Measurements from ENCODE around the gene PPP2R1B.
"Not testable (repeated sequence)": the region's sequence is repeated elsewhere in the genome, so short reads cannot be mapped to it uniquely, and the experiment has no call there.

PPP2R1B gene

DNA sequence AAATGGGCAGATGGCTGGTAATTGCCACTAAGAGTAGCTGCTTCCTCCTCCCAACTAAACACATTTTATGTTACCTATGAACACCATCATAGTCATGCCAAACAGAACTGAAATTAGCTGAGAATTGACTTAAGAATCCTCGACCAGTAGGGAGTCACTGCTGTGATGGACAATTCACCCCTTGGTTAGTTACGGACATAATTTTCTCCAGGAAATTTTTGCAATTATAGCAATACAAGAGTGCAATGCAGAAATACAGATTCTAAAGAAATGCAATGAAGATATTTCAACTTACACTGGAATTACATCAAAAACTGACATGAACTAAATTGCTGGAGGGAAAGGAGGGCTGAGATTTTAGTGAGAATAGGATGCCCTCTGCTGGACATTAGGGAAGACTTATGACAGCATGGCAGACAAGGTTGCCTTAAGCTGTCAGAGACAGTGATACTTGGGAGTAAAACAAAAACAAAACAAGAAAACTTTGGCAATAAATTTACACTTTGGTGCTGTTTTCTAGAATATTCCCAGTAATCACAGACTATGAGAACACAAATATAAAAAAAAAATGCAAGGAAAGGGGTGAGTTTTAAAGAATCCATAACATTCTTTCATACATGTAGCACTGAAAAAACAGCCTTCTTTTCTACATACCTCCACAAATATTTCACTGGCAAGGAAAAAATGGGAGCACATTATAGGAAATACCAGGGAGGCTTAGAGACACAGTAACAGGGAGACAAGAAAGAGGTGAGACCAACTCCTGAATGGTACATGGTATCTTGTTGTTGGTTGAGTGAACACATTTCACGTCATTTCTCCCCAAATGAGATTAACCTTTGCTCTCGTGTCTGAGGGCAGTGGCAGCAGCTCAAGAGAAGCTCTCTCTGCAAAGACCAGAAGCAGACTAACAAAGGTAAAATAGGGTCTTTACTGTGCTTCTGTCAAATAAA lies 11.2 kb upstream of the PPP2R1B start:
- H3K9ac ChIP-seq: no peak overlapping the region
- no peak overlapping the region for H3K4me2 ChIP-seq
- no peak overlapping the region for H3K4me3 ChIP-seq (IDR thresholded peaks at IDR 0.05; ENCODE audit: insufficient read depth, low read depth, low read length)

DNA sequence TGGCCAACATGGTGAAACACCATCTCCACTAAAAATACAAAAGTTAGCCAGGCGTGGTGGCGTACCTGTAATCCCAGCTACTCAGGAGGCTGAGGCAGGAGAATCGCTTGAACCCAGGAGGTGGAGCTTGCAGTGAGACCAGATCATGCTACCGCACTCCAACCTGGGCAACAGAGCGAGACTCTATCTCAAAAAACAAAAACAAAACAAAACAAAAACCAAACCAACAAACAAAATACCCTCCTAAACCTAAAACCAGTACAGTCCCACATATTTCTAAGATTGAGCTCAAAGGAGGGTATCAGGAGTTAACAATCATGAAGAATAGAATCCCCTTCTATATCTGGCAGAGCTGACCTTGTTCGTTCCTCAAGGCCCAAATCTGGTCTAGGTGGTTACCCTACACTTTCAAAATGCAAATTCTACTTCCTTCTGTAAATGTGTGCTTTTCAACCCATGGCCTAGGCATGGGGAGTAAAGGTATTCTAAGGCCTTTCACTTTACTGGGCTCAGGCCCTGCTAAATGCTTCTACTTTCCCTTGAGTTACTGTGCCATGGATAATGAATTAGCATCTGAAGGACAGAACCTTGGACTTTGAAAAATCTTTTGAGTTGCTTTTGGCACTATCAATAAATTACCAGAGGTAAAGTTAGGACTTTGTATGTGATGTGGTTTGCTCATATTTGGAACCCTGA lies 10.4 kb upstream of the PPP2R1B start:
- no peak overlapping the region for H3K9ac ChIP-seq
- TF ChIP-seq, protein P1, sequence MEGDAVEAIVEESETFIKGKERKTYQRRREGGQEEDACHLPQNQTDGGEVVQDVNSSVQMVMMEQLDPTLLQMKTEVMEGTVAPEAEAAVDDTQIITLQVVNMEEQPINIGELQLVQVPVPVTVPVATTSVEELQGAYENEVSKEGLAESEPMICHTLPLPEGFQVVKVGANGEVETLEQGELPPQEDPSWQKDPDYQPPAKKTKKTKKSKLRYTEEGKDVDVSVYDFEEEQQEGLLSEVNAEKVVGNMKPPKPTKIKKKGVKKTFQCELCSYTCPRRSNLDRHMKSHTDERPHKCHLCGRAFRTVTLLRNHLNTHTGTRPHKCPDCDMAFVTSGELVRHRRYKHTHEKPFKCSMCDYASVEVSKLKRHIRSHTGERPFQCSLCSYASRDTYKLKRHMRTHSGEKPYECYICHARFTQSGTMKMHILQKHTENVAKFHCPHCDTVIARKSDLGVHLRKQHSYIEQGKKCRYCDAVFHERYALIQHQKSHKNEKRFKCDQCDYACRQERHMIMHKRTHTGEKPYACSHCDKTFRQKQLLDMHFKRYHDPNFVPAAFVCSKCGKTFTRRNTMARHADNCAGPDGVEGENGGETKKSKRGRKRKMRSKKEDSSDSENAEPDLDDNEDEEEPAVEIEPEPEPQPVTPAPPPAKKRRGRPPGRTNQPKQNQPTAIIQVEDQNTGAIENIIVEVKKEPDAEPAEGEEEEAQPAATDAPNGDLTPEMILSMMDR (conservative IDR thresholded peaks at IDR 0.05; ENCODE audit: low read depth, low read length): no peak

More for the DNA sequence above, 11.2 kb upstream of the PPP2R1B start:
- Histone ChIP-seq H3K27me3 (ENCODE audit: insufficient read depth, low read depth) (no peaks in the 10 kb centered on the region), H2AFZ (ENCODE audit: low read depth) (no peak overlapping the region), H3K79me2 (ENCODE audit: insufficient read depth, low read depth) (no peaks in the 10 kb centered on the region), H4K20me1 (ENCODE audit: insufficient read depth) (no peaks in the 10 kb centered on the region), H3K27ac (no peak overlapping the region), H3K4me1 (ENCODE audit: low read depth, poor library complexity, severe bottlenecking) (peaks cover 13% of the 10 kb centered on the region), H3K36me3 (ENCODE audit: insufficient read depth) (no peaks in the 10 kb centered on the region)
- TF ChIP-seq, protein P1 (conservative IDR thresholded peaks at IDR 0.05; ENCODE audit: low read depth, low read length): peak; percentile 73

GRCh38 chr11:111774955-111775710 lies 8.9 kb upstream of the PPP2R1B start:
- no peak overlapping the region for H3K4me3 ChIP-seq (IDR thresholded peaks at IDR 0.05; ENCODE audit: insufficient read depth, low read depth, low read length)
- H3K36me3 ChIP-seq (ENCODE audit: insufficient read depth): no peaks in the 10 kb centered on the region
- no peaks in the 10 kb centered on the region for H4K20me1 ChIP-seq (ENCODE audit: insufficient read depth)
- TF ChIP-seq, protein P1 (conservative IDR thresholded peaks at IDR 0.05; ENCODE audit: low read depth, low read length): no peak
- no peaks in the 10 kb centered on the region for H3K79me2 ChIP-seq (ENCODE audit: insufficient read depth, low read depth)
- peaks cover 13% of the 10 kb centered on the region for H3K4me1 ChIP-seq (ENCODE audit: low read depth, poor library complexity, severe bottlenecking)
- H2AFZ ChIP-seq (ENCODE audit: low read depth): no peak overlapping the region
- H3K27me3 ChIP-seq (ENCODE audit: insufficient read depth, low read depth): no peaks in the 10 kb centered on the region
- H3K27ac ChIP-seq: no peak overlapping the region
- no peak overlapping the region for H3K9ac ChIP-seq
- no peak overlapping the region for H3K4me2 ChIP-seq

More for the DNA sequence above, 10.4 kb upstream of the PPP2R1B start:
- H3K27ac ChIP-seq: no peak overlapping the region
- H3K4me1 ChIP-seq (ENCODE audit: low read depth, poor library complexity, severe bottlenecking): peaks cover 13% of the 10 kb centered on the region
- no peaks in the 10 kb centered on the region for H3K36me3 ChIP-seq (ENCODE audit: insufficient read depth)
- no peak overlapping the region for H2AFZ ChIP-seq (ENCODE audit: low read depth)
- no peaks in the 10 kb centered on the region for H3K79me2 ChIP-seq (ENCODE audit: insufficient read depth, low read depth)
- no peak overlapping the region for H3K4me3 ChIP-seq (IDR thresholded peaks at IDR 0.05; ENCODE audit: insufficient read depth, low read depth, low read length)
- no peaks in the 10 kb centered on the region for H3K27me3 ChIP-seq (ENCODE audit: insufficient read depth, low read depth)
- H4K20me1 ChIP-seq (ENCODE audit: insufficient read depth): no peaks in the 10 kb centered on the region
- no peak overlapping the region for H3K4me2 ChIP-seq

GRCh38 chr11:111772535-111772934 lies 6.3 kb upstream of the PPP2R1B start:
- Histone ChIP-seq H3K4me1 (ENCODE audit: low read depth, poor library complexity, severe bottlenecking) (peaks cover 13% of the 10 kb centered on the region), H4K20me1 (ENCODE audit: insufficient read depth) (no peaks in the 10 kb centered on the region), H3K27ac (no peak overlapping the region), H3K4me2 (no peak overlapping the region), H3K9ac (no peak overlapping the region), H3K79me2 (ENCODE audit: insufficient read depth, low read depth) (no peaks in the 10 kb centered on the region), H3K27me3 (ENCODE audit: insufficient read depth, low read depth) (no peaks in the 10 kb centered on the region), H3K36me3 (ENCODE audit: insufficient read depth) (no peaks in the 10 kb centered on the region), H3K4me3 (IDR thresholded peaks at IDR 0.05; ENCODE audit: insufficient read depth, low read depth, low read length) (no peak overlapping the region), H2AFZ (ENCODE audit: low read depth) (no peak overlapping the region)
- TF ChIP-seq, protein P1 (conservative IDR thresholded peaks at IDR 0.05; ENCODE audit: low read depth, low read length): no peak

DNA sequence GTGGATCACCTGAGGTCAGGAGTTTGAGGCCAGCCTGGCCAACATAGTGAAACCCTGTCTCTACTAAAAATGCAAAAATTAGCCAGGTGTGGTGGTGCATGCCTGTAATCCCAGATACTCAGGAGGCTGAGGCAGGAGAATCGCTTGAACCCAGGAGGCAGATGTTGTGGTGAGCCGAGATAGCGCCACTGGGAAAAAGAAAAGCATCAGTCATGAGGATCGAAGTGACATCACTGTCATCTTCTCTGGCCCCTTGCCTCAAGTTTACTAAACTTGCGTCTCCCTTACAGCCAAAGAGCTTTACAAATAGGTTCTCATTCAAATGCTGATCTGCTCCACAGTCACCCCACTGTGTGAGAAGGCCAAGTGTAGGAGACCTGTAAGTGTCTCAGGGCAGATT lies 5.0 kb upstream of the PPP2R1B start:
- not testable (repeated sequence) for H4K20me1 ChIP-seq (ENCODE audit: insufficient read depth); H3K36me3 ChIP-seq (ENCODE audit: insufficient read depth); H3K4me2 ChIP-seq; H3K4me1 ChIP-seq (ENCODE audit: low read depth, poor library complexity, severe bottlenecking); H3K79me2 ChIP-seq (ENCODE audit: insufficient read depth, low read depth); H3K9ac ChIP-seq; H2AFZ ChIP-seq (ENCODE audit: low read depth); H3K4me3 ChIP-seq (IDR thresholded peaks at IDR 0.05; ENCODE audit: insufficient read depth, low read depth, low read length); H3K27ac ChIP-seq; H3K27me3 ChIP-seq (ENCODE audit: insufficient read depth, low read depth)
